H9 (cell line): Measurements from ENCODE around the gene ANKRD13C. TPM values are rescaled to one million over a fixed set of nuclear protein-coding genes. Genes with fewer than 3 reads are reported as not detected.
"Not testable (repeated sequence)": the region's sequence is repeated elsewhere in the genome, so short reads cannot be mapped to it uniquely, and the experiment has no call there.

Experiments
- DNase-seq: peaks from one replicate; pipeline ENCODE4 v3.0.0-alpha.2; 2017
- H2AFZ ChIP-seq: one replicate; pipeline ENCODE4 v1.6.1; 2013; ENCODE audit warnings: mild to moderate bottlenecking, low read length, control low read depth, moderate library complexity
- H2AK5ac ChIP-seq: 2 replicates; pipeline ENCODE4 v1.6.1; 2013; ENCODE audit warnings: low read length, control low read depth, mixed read lengths; ENCODE audit not compliant: insufficient read length
- H2BK120ac ChIP-seq: one replicate; pipeline ENCODE4 v1.6.1; 2013; ENCODE audit warnings: low read depth, mild to moderate bottlenecking, low read length, control low read depth, inconsistent platforms; ENCODE audit not compliant: poor library complexity, severe bottlenecking
- H2BK12ac ChIP-seq: 2 replicates; pipeline ENCODE4 v1.6.1; 2013; ENCODE audit warnings: low read length, control low read depth, mixed read lengths, low read depth; ENCODE audit not compliant: insufficient read length
- H2BK15ac ChIP-seq: 2 replicates; pipeline ENCODE4 v1.6.1; 2013; ENCODE audit warnings: low read depth, low read length, control low read depth
- H2BK20ac ChIP-seq: one replicate; pipeline ENCODE4 v1.6.1; 2013; ENCODE audit warnings: low read depth, mild to moderate bottlenecking, low read length, control low read depth, inconsistent platforms; ENCODE audit not compliant: poor library complexity, severe bottlenecking
- H2BK5ac ChIP-seq: 2 replicates; pipeline ENCODE4 v1.6.1; 2013; ENCODE audit warnings: low read length, control low read depth, mixed read lengths; ENCODE audit not compliant: insufficient read length
- H3K14ac ChIP-seq: 2 replicates; pipeline ENCODE4 v1.6.1; 2013; ENCODE audit warnings: low read length, control low read depth; ENCODE audit not compliant: insufficient read depth
- H3K18ac ChIP-seq: 2 replicates; pipeline ENCODE4 v1.6.1; 2013; ENCODE audit warnings: low read depth, mild to moderate bottlenecking, mixed read lengths, low read length, control low read depth; ENCODE audit not compliant: insufficient read length
- H3K23ac ChIP-seq: 2 replicates; pipeline ENCODE4 v1.6.1; 2013; ENCODE audit warnings: low read length, control low read depth, mixed read lengths, low read depth; ENCODE audit not compliant: insufficient read length
- H3K23me2 ChIP-seq: 2 replicates; pipeline ENCODE4 v1.6.1; 2013; ENCODE audit warnings: low read depth, mild to moderate bottlenecking, mixed read lengths, low read length, control low read depth; ENCODE audit not compliant: insufficient read length, poor library complexity, severe bottlenecking
- H3K27ac ChIP-seq: 2 replicates; pipeline ENCODE4 v1.5.1; 2013; ENCODE audit warnings: low read length, control low read depth, mixed read lengths, low read depth; ENCODE audit not compliant: insufficient read length
- H3K27me3 ChIP-seq: 2 replicates; pipeline ENCODE4 v1.6.1; 2013; ENCODE audit warnings: low read length, control low read depth, inconsistent platforms; ENCODE audit not compliant: insufficient read depth
- H3K4ac ChIP-seq: 2 replicates; pipeline ENCODE4 v1.6.1; 2013; ENCODE audit warnings: low read depth, mild to moderate bottlenecking, control low read depth, inconsistent platforms, low read length, moderate library complexity
- H3K4me1 ChIP-seq: 2 replicates; pipeline ENCODE4 v1.6.1; 2013; ENCODE audit warnings: low read length, control low read depth, inconsistent platforms; ENCODE audit not compliant: insufficient read depth
- H3K4me2 ChIP-seq: 2 replicates; pipeline ENCODE4 v1.6.1; 2013; ENCODE audit warnings: low read length, control low read depth, mixed read lengths; ENCODE audit not compliant: insufficient read length, insufficient read depth
- H3K56ac ChIP-seq: 2 replicates; pipeline ENCODE4 v1.6.1; 2013; ENCODE audit warnings: low read depth, mild to moderate bottlenecking, mixed read lengths, low read length, control low read depth; ENCODE audit not compliant: insufficient read length
- H3K79me1 ChIP-seq: 2 replicates; pipeline ENCODE4 v1.6.1; 2013; ENCODE audit warnings: low read depth, mild to moderate bottlenecking, moderate library complexity, low read length, control low read depth, inconsistent platforms; ENCODE audit not compliant: insufficient read depth, poor library complexity, severe bottlenecking
- H3K79me2 ChIP-seq: 2 replicates; pipeline ENCODE4 v1.6.1; 2013; ENCODE audit warnings: low read length, control low read depth, inconsistent platforms; ENCODE audit not compliant: insufficient read depth
- H3K9ac ChIP-seq: 2 replicates; pipeline ENCODE4 v1.6.1; 2013; ENCODE audit warnings: low read length, control low read depth, mixed read lengths; ENCODE audit not compliant: insufficient read length; ENCODE audit errors: extremely low read depth
- H3K9me3 ChIP-seq: one replicate; pipeline ENCODE4 v1.6.1; 2013; ENCODE audit warnings: low read depth, low read length, inconsistent platforms; ENCODE audit not compliant: control insufficient read depth
- H3T11ph ChIP-seq: one replicate; pipeline ENCODE4 v1.6.1; 2013; ENCODE audit warnings: mild to moderate bottlenecking, low read length, control low read depth, inconsistent platforms
- H4K20me1 ChIP-seq: one replicate; pipeline ENCODE4 v1.6.1; 2013; ENCODE audit not compliant: control insufficient read depth, insufficient read length, insufficient read depth
- H4K5ac ChIP-seq: 2 replicates; pipeline ENCODE4 v1.6.1; 2013; ENCODE audit warnings: low read depth, mild to moderate bottlenecking, mixed read lengths, low read length, control low read depth; ENCODE audit not compliant: insufficient read length
- H4K8ac ChIP-seq: replicated peaks from 2 replicates; pipeline ENCODE4 v1.6.1; 2013; ENCODE audit warnings: low read length, control low read depth, mixed read lengths, low read depth; ENCODE audit not compliant: insufficient read length
- H4K91ac ChIP-seq: 2 replicates; pipeline ENCODE4 v1.6.1; 2013; ENCODE audit warnings: low read depth, mild to moderate bottlenecking, moderate library complexity, mixed read lengths, low read length, control low read depth; ENCODE audit not compliant: insufficient read length
- H3K27ac Mint-ChIP-seq, 3 experiments: 2 replicates in 2 of 3; 3 replicates in 1 of 3; pipeline ENCODE4 v1.8.0; 2020 to 2021; ENCODE audit warnings: mixed read lengths in 3 of 3, mild to moderate bottlenecking in 1 of 3, moderate library complexity in 1 of 3
- H3K27me3 Mint-ChIP-seq: 2 replicates; pipeline ENCODE4 v1.8.0; 2021; ENCODE audit warnings: low read depth, mild to moderate bottlenecking, moderate library complexity, mixed read lengths
- H3K36me3 Mint-ChIP-seq, 3 experiments: 2 replicates in 2 of 3; 3 replicates in 1 of 3; pipeline ENCODE4 v1.8.0; 2020 to 2021; ENCODE audit warnings: low read depth in 3 of 3, mixed read lengths in 3 of 3; ENCODE audit not compliant: insufficient read depth in 1 of 3
- H3K4me1 Mint-ChIP-seq, 2 experiments: 2 replicates each; pipeline ENCODE4 v1.8.0; 2020; ENCODE audit warnings: mixed read lengths in 2 of 2
- H3K4me3 Mint-ChIP-seq, 2 experiments: 2 replicates in 1 of 2; 3 replicates in 1 of 2; pipeline ENCODE4 v1.8.0; 2020 to 2021; ENCODE audit warnings: mild to moderate bottlenecking in 2 of 2, mixed read lengths in 2 of 2, moderate library complexity in 1 of 2
- H3K9me3 Mint-ChIP-seq, 2 experiments: 2 replicates in 1 of 2; 3 replicates in 1 of 2; pipeline ENCODE4 v1.8.0; 2020; ENCODE audit warnings: mild to moderate bottlenecking in 2 of 2, mixed read lengths in 2 of 2, moderate library complexity in 1 of 2
- WGBS: extraction: QIAGEN DNeasy Blood & Tissue Kit; methylation state at CpG from one replicate; pipeline ENCODE4 v1.1.7; 2013; ENCODE audit warnings: missing lambda C conversion rate, low lambda C conversion rate, mixed read lengths; ENCODE audit not compliant: insufficient read length; ENCODE audit errors: extremely low coverage; 5-methylcytosine and 5-hydroxymethylcytosine counted together
- total RNA-seq: library from RNA; stranded (reverse); gene quantifications from 2 replicates; pipeline ENCODE4 v1.2.1, GENCODE V29; 2021
- TF ChIP-seq, protein P1 (sequence below): fragments of 200-600 bp; sonication (generic); conservative IDR thresholded peaks from 3 replicates; pipeline ENCODE4 v1.8.0; 2021; ENCODE audit warnings: antibody characterized with exemption, mild to moderate bottlenecking

Gene ANKRD13C
- total RNA-seq, 1 experiment from 2014 or later: 19.7 TPM

- no peak for DNase-seq
- H2BK20ac ChIP-seq: no peak overlapping the region
- H3K27ac ChIP-seq: no peak overlapping the region
- H3K79me1 ChIP-seq: no peaks in the 10 kb centered on the region
- TF ChIP-seq, protein P1, sequence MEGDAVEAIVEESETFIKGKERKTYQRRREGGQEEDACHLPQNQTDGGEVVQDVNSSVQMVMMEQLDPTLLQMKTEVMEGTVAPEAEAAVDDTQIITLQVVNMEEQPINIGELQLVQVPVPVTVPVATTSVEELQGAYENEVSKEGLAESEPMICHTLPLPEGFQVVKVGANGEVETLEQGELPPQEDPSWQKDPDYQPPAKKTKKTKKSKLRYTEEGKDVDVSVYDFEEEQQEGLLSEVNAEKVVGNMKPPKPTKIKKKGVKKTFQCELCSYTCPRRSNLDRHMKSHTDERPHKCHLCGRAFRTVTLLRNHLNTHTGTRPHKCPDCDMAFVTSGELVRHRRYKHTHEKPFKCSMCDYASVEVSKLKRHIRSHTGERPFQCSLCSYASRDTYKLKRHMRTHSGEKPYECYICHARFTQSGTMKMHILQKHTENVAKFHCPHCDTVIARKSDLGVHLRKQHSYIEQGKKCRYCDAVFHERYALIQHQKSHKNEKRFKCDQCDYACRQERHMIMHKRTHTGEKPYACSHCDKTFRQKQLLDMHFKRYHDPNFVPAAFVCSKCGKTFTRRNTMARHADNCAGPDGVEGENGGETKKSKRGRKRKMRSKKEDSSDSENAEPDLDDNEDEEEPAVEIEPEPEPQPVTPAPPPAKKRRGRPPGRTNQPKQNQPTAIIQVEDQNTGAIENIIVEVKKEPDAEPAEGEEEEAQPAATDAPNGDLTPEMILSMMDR: no peak
- H3K18ac ChIP-seq: no peak overlapping the region
- 100% methylated on average over 1 of the region's 11 CpGs for WGBS
- no peak overlapping the region for H3T11ph ChIP-seq
- no peak overlapping the region for H2BK5ac ChIP-seq
- H2BK120ac ChIP-seq: no peak overlapping the region
- H2BK12ac ChIP-seq: no peak overlapping the region
- peaks cover 0 to 11% (median 0%) of the 10 kb centered on the region in 3 experiments; a peak in 2 of 7 replicates for H3K36me3 Mint-ChIP-seq
- H2AFZ ChIP-seq: no peak overlapping the region
- no peak overlapping the region for H3K4me3 Mint-ChIP-seq
- H4K8ac ChIP-seq: no peak overlapping the region
- H3K4me1 ChIP-seq: no peaks in the 10 kb centered on the region
- H3K27ac Mint-ChIP-seq: no peak overlapping the region
- peaks cover 1% of the 10 kb centered on the region for H3K23me2 ChIP-seq
- no peaks in the 10 kb centered on the region for H4K20me1 ChIP-seq
- no peak overlapping the region for H3K9ac ChIP-seq
- no peak overlapping the region for H2BK15ac ChIP-seq
- no peak overlapping the region for H3K4me2 ChIP-seq
- no peaks in the 10 kb centered on the region for H3K9me3 Mint-ChIP-seq
- no peak overlapping the region for H3K14ac ChIP-seq
- H3K4me1 Mint-ChIP-seq: peaks cover 5 to 6% of the 10 kb centered on the region in 2 experiments
- H3K27me3 ChIP-seq: no peaks in the 10 kb centered on the region
- H3K79me2 ChIP-seq: peaks cover 19% of the 10 kb centered on the region; the same call in 1 of the 2 replicates
- no peak overlapping the region for H4K5ac ChIP-seq
- H3K4ac ChIP-seq: no peak overlapping the region
- no peak overlapping the region for H4K91ac ChIP-seq
- no peaks in the 10 kb centered on the region for H3K27me3 Mint-ChIP-seq
- H2AK5ac ChIP-seq: no peak overlapping the region
- H3K56ac ChIP-seq: no peak overlapping the region
- H3K9me3 ChIP-seq: no peaks in the 10 kb centered on the region
- H3K23ac ChIP-seq: no peak overlapping the region
These were observed 5.9 kb downstream of the ANKRD13C start for GRCh38 chr1:70348399-70349165.

DNA sequence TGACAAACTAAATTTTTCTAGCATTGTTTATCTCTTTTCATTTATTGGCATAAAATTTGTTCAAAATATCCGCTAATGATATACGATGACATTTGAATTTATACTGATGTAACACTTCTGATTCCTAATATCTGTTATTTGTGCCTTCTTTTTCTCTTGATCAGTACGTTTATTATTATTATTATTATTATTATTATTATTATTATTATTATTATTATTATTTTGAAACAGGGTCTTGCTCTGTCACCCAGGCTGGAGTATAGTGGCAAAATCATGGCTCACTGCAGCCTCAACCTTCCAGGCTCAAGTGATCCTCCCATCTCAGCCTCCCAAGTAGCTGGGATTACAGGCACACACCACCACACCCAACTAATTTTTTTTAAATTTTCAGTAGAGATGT, 14.9 kb downstream of the ANKRD13C start:
- not testable (repeated sequence) for H4K20me1 ChIP-seq, DNase-seq, H3K23ac ChIP-seq, H2BK20ac ChIP-seq, H3K9me3 ChIP-seq, H3K27ac ChIP-seq, H3K9ac ChIP-seq, H4K8ac ChIP-seq, H4K91ac ChIP-seq, H4K5ac ChIP-seq, H3K4me3 Mint-ChIP-seq, H2AK5ac ChIP-seq, H3K4ac ChIP-seq, H3T11ph ChIP-seq, H3K18ac ChIP-seq, H2BK5ac ChIP-seq, H3K27ac Mint-ChIP-seq, H3K23me2 ChIP-seq, H3K79me2 ChIP-seq, H3K4me1 Mint-ChIP-seq, H3K79me1 ChIP-seq, H3K56ac ChIP-seq, H2BK120ac ChIP-seq, H3K9me3 Mint-ChIP-seq, H3K4me1 ChIP-seq, H3K27me3 Mint-ChIP-seq, H3K27me3 ChIP-seq, H2BK15ac ChIP-seq, H2AFZ ChIP-seq, H3K4me2 ChIP-seq, H3K14ac ChIP-seq, H2BK12ac ChIP-seq
- WGBS: no CpG with 5 or more reads among the region's 3 CpGs
- peaks cover 5 to 12% (median 6%) of the 10 kb centered on the region in 3 experiments; a peak in 5 of 7 replicates for H3K36me3 Mint-ChIP-seq
